Omental fat pad (tissue), 4 donors: ENCODE data around the gene MPV17L. TPM values are rescaled to one million over a fixed set of nuclear protein-coding genes. Genes with fewer than 3 reads are reported as not detected.
"Not testable (repeated sequence)": the region's sequence is repeated elsewhere in the genome, so short reads cannot be mapped to it uniquely, and the experiment has no call there.

Experiments used
- ATAC-seq: fragments of 150-250 bp; one replicate; pipeline ENCODE4 v1.9.1; 2016; ENCODE audit warnings: mild to moderate bottlenecking, moderate library complexity; ENCODE audit not compliant: low FRiP score
- DNase-seq: peaks from one replicate; pipeline ENCODE4 v3.0.0-alpha.2; 2019; ENCODE audit warnings: low spot score
- total RNA-seq, 4 donors: library from RNA; depleted of rRNA; stranded (reverse); fragments of >200 nt; gene quantifications; one replicate each; pipeline ENCODE4 v1.1.0, GENCODE V29; 2016
- TF ChIP-seq, protein P1 (sequence below), 3 donors: fragments of 450-650 bp; IDR thresholded peaks; one replicate each; pipeline ENCODE4 v1.5.1; 2016 to 2017; ENCODE audit warnings: antibody characterized with exemption in 3 of 3, mild to moderate bottlenecking in 3 of 3, moderate library complexity in 2 of 3

Gene MPV17L
- total RNA-seq, 4 donors from 2014 or later = 5.8 to 10.7 (median 7.7) TPM

GRCh38 chr16:15451098-15451731 lies 55.7 kb downstream of the MPV17L start:
- DNase-seq (no peak), ATAC-seq (no peak)
- TF ChIP-seq, protein P1, sequence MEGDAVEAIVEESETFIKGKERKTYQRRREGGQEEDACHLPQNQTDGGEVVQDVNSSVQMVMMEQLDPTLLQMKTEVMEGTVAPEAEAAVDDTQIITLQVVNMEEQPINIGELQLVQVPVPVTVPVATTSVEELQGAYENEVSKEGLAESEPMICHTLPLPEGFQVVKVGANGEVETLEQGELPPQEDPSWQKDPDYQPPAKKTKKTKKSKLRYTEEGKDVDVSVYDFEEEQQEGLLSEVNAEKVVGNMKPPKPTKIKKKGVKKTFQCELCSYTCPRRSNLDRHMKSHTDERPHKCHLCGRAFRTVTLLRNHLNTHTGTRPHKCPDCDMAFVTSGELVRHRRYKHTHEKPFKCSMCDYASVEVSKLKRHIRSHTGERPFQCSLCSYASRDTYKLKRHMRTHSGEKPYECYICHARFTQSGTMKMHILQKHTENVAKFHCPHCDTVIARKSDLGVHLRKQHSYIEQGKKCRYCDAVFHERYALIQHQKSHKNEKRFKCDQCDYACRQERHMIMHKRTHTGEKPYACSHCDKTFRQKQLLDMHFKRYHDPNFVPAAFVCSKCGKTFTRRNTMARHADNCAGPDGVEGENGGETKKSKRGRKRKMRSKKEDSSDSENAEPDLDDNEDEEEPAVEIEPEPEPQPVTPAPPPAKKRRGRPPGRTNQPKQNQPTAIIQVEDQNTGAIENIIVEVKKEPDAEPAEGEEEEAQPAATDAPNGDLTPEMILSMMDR (IDR thresholded peaks at IDR 0.05) = no peak

GRCh38 chr16:15452246-15452855 lies 56.8 kb downstream of the MPV17L start:
- TF ChIP-seq, protein P1 (IDR thresholded peaks at IDR 0.05) = no peak
- DNase-seq = no peak
- no peak for ATAC-seq

- DNase-seq, ATAC-seq: not testable (repeated sequence)
These were observed 57.7 kb downstream of the MPV17L start for GRCh38 chr16:15453296-15453695.

- not testable (repeated sequence) for DNase-seq, ATAC-seq
These were observed 59.4 kb downstream of the MPV17L start for GRCh38 chr16:15454933-15455332.

- ATAC-seq (no peak), DNase-seq (no peak)
- TF ChIP-seq, protein P1 (IDR thresholded peaks at IDR 0.05) = no peak
These were observed 61.8 kb downstream of the MPV17L start for GRCh38 chr16:15457400-15457799.

- TF ChIP-seq, protein P1 (IDR thresholded peaks at IDR 0.05) = no peak
- ATAC-seq = no peak
- DNase-seq = no peak
These were observed 62.4 kb downstream of the MPV17L start for GRCh38 chr16:15457958-15458357.

DNA sequence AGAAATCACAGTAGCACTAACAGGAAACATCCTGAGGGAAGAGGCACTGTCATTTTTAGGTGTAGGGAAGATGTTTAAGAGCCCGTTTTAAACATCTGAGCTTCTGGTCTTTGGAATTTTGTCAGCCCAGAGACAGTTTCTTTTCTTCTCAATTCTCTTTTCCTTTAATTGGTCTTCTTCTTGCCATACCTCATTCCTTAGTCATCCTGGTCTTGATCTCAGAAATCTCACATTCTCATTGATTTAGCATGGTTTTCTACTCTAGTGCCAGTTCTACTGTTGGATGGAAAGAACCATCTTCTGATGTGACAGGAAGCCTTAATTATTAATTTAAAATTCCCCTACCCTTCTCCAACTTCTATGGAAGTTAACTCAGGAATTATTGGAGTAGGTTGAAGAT lies 64.2 kb downstream of the MPV17L start:
- ATAC-seq = no peak
- TF ChIP-seq, protein P1 (IDR thresholded peaks at IDR 0.05) = no peak
- no peak for DNase-seq

DNA sequence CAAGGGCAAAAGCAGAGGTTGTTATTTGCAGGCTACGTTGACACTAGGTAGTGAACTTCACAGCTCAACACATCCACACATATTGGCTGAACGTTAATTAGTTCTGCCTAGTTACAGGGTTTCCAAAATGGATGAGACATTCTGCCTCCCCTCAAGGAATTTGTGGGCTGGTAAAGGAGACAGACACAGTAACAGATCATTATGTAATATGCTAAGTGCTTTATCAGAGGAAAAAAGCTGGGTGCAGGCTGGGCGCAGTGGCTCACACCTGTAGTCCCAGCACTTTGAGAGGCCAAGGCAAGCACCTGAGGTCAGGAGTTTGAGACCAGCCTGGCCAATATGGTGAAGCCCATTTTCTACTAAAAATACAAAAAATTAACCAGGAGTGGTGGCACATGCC lies 65.0 kb downstream of the MPV17L start:
- TF ChIP-seq, protein P1 (IDR thresholded peaks at IDR 0.05) = no peak
- DNase-seq (no peak), ATAC-seq (no peak)
